GM23248 (cell line): Measurements from ENCODE around the gene CREB3L1.

Experiments
- EZH2 ChIP-seq: fragments of 200-600 bp; sonication (generic); IDR thresholded peaks from 2 replicates; pipeline ENCODE4 v1.6.1; 2018; ENCODE audit warnings: antibody characterized with exemption, mild to moderate bottlenecking; ENCODE audit not compliant: insufficient read depth, poor library complexity, severe bottlenecking
- EZH2phosphoT487 ChIP-seq: fragments of 200-600 bp; sonication (generic); IDR thresholded peaks from 2 replicates; pipeline ENCODE4 v1.6.1; 2018; ENCODE audit warnings: antibody characterized with exemption, moderate library complexity, mild to moderate bottlenecking, low read depth; ENCODE audit not compliant: insufficient read depth

- TF ChIP-seq EZH2 (no peak), EZH2phosphoT487 (no peak)
These were observed 3.8 kb upstream of the CREB3L1 start for GRCh38 chr11:46273511-46274205.
